NCI-H2081 (cell line): ENCODE measurements around the gene FLT4.
"Not testable (repeated sequence)": the region's sequence is repeated elsewhere in the genome, so short reads cannot be mapped to it uniquely, and the experiment has no call there.

ENCODE experiments used
- DNase-seq, 2 experiments: peaks; one replicate each; lab custom pipeline; 2025; lab: John Stamatoyannopoulos, UW

FLT4 gene

DNA sequence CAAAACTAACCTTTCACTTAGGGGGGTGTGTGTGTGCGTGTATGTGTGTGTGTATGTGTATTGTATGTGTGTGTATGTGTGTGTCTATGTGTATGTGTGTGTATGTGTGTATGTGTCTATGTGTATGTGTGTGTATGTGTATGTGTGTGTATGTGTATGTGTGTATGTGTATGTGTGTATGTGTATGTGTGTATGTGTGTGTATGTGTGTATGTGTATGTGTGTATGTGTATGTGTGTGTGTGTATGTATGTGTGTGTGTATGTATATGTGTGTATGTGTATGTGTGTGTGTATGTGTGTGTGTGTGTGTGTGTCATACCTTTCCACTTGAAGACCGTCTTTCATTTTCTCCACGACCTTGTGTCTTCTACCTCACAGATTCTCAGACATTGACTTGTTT lies 20.8 kb upstream of the FLT4 start:
- no peak for DNase-seq

DNA sequence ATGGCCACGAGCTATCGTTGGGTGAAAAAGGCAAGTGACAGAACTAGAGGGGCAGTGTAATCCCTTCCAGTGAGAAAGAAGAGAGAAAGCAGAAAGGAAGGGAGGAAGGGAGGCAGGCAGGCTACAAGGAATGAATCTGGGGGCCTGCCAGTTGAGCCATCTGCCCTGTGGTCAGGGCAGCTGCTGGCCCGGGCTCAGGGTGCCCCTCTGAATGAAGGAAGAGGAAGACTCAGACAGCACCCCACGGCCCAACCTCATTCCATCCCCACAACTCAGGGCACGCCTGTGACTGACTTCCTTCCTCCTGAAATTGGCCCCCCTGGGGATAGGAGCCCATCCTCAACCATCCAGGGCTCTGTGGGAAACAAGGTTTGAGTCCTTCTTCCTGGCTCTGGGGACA lies 20.3 kb upstream of the FLT4 start:
- no peak for DNase-seq

DNA sequence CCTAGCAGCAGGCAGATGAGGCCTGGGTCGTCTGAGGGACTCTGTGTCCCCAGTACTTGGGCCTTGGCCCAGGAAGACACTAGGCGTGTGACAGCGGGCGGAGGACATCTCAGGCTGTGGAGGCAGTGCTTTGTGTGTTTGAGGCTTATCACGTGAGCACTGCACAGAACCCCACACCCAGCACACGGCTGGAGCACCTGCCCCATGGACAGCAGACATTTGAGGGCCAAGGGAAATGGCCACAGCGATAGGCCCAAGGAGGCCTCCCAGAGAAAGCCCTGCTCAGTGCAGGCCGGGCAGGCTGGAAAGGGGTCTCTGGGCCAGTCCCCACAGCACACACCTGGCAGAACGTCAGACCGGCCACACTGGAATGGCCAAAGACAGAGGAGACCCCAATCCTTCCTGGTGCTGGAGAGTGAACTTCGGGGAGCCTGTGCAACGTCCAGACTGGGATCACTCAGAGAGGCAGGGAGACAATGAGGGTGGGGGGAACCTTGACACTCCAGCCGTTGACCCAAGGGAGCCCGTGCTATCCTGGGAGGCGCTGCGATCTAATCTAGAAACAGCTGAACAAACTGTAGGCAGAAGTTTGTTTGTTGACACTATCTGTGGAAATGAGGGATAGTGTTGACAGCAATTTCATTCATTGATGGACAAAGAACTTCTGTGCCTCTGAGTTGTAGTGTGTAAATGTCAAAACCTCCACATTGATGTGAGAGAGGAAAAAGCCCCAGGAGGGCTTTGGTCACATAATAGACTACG lies 19.6 kb upstream of the FLT4 start:
- no peak for DNase-seq

- DNase-seq, result no peak
These were observed 17.4 kb upstream of the FLT4 start for GRCh38 chr5:180666812-180667211.

DNA sequence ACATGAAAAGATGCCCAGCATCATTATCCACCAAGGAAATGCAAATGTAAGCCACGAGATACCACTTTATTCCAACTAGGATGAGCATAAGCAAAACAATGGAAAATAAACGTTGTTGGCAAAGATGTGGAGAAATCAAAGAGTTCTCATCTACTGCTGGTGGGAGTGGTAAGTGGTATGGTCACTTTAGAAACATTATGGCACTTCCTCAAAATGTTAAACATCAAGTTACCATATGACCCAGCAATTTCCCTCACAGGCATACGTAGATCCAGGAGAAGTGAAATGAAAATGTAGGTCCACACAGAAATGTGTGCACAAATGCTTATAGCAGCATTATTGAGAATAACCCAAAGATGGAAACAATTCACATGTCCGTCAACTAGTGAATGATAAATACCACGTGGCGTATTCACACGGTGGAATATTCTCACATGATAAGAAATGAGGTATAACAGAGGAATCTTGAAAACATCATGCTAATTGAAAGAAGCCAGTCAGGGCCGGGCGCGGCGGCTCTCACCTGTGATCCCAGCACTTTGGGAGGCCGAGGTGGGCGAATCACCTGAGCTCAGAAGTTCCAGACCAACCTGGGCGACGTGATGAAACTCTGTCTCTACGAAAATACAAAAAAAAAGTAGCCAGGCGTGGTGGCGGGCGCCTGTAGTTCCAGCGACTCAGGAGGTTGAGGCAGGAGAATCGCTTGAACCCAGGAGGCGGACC lies 16.4 kb upstream of the FLT4 start:
- no peak for DNase-seq

GRCh38 chr5:180658774-180659564 lies 9.6 kb upstream of the FLT4 start:
- no peak for DNase-seq

- DNase-seq, result not testable (repeated sequence)
These were observed 5.8 kb upstream of the FLT4 start for GRCh38 chr5:180655243-180655642.

DNA sequence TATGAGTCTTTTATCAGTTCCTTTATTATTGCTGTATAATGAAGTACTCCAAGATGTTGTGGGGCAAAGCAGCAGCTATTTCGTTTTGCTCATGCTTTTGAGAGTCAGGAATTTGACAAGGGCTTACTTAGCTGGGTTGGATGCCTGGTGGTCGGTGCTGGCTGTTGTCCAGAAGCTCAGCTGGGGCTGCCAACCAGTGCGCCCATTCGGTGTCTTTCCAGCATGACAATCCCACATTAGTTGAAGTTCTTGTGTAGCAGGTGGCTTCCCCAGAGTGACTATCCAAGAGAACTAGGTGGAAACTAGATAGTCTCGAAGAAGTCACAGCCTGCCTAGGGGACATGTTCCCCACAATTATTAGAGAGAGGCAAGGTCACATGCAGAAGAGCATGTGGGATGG lies 3.4 kb upstream of the FLT4 start:
- DNase-seq, result no peak

GRCh38 chr5:180652346-180652745 lies 2.9 kb upstream of the FLT4 start:
- no peak for DNase-seq

DNA sequence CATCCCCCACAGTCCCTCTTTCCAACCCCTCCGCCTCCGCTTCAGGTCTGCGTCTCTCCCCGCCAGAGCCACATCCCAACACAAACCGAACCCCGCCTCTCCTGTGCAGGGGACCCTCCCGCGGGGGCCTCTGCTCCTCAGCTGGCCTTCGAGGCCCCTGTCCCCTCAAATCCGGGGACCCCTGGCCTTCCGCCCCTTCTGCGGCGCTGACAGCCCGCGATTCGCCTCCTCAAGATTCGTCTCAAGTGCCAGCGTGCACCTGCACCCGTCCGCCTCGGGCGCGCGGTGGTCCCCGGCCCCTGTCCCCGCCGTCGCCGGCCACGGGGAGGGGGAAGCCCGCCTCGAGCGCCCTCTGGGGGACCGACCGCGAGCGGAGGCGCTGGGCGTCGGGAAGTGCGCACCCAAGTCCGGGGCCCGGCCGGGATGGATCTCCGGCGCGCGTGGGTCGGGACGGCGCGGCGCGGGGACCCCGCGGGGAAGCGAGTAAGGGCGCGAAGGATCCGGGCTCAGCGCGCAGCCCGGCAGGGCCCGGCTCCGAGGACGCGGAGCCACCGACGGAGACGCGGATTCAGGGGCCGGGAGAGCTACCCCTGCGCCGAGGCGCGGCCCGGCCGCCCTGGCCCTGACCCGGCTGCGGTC lies 623 bp downstream of the FLT4 start:
- no peak for DNase-seq

DNA sequence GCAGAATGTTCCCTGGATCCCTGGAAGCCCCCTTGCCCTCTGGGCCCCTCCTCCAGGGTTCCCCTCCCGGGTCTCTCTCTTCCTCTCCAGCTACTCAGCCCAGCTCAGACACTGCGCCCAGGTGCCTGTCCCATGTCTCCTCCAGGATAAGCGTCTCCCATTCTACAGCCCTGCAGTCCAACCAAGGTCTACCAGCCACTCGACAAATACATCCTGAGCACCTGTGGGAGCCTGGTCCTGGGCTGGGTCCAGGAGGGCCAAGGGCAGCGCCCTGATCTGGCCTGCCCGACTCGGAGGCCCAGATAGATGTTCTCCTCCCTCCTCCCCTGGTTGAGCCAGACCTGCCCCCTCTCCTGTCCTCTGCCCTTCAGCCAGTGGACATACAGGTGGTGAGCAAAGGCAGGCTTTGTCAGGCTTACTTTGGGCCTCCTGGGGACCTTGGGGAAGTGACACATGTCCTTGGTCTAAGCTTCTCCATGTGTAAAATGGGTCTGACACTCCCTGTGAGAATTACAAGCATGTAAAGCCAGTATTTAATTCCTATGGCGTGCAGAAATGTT lies 1.4 kb downstream of the FLT4 start:
- DNase-seq, result no peak

- DNase-seq, result no peak
These were observed 1.9 kb downstream of the FLT4 start for GRCh38 chr5:180647465-180647864.

- no peak for DNase-seq
These were observed 2.5 kb downstream of the FLT4 start for GRCh38 chr5:180646963-180647305.

DNA sequence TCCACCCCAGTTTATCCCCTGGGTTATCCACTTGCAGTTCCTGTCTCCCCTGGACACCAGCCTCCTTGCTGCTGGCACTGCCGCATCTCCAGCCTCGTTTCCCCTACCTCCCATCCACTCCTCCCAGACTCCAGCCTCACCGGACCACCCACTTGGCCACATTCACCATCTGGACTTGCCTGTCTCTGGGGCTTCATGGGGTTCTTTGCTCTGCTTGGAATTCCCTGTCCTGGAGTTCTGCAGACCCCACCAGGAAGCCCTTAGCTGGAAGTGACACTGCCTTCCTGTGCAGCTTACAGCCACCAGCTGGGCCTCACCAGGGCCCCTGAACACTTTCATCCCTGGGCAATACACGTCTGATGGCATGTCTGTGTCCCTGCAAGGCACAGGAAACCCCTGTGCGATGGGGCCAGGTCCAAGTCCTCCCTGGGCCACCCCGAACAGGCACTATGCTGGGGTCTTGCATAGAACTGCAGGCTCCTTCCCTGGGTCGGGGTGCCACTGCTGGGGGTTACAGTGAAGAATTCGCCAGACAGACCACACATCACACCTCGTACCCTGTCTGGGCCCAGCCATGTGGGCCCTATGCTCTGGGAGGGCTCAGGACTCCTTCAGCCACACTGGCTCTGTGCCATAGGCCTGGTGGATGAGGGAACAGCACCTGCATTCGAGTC lies 3.0 kb downstream of the FLT4 start:
- DNase-seq, result no peak

DNA sequence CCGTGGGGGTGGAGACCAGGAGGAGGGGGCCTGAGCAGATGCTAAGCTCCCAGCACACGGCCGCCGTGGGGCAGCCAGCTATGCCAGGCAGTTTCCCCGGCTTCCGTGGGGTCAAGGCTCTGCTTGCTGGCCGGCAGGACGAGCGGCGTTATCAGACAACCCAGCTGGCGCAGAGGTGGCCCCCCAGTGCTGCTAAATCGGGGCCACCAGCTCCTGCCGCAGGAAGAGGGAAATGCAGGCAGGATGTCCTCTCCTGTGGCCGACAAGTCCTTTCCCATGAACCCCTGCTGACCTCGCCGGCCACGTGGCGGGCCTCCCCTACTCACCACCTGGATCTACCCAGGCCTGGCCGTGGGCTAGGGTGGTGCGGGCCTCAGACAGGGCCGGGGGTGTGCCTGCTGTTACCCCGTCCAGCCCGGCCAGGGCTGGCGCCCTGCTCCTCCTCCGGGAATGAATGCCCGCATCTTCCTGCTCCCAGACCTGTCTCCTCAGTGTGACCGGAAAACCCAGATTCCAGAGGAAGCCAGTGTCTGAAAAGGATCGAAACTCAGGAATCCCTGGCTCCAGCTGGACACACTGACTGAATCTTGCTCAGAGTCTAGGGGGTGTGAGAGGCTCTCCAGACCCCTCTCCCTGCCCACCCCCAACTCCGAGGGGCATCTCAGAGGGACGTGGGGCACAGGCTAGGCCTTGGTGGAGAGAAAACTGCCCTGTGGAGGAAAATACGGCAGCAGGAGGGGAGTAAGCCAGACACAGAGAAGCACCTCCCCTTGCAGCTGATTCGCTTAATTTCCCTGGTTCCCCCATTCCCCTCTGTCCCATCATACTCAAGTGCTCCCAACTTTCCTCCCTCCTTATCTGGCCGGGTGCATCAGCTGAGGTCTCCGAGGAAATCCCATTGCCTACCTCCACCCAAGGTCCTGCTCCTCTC lies 3.9 kb downstream of the FLT4 start:
- no peak for DNase-seq

- DNase-seq, result no peak
These were observed 4.6 kb downstream of the FLT4 start for GRCh38 chr5:180644825-180645273.

DNA sequence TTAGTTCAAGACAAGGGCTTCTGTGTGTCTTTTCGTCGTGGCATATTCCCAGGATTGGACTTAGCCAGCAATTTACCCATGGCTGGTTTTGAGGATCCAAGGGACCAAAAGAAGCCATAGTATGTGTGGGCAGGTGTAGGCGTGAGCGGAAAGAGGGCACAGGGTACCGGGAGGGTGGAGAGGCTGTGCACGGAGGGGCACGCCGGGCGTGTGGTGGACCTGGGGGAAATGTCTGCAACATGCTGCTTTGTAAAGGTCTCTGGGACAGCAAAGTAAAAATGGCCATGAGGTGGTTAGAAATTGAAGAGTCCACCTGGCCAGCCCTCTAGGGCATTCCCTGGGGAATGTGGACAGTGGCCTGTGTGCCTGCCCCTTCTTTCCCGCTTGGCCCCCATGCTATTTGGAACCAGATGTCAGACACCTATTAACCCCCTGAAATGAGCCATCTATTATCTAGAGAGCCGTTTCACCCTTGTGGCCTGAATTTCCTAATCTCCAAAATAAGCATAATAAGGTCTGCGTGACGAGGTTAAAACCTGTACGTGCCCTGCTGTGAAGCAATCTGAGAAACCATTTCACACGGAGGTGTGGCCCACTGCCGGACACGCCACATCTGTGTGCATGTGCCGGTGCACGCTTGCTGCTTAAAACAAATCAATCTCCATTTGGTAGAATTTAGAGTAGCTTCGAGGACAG lies 5.1 kb downstream of the FLT4 start:
- no peak for DNase-seq

- no peak for DNase-seq
These were observed 6.1 kb downstream of the FLT4 start for GRCh38 chr5:180643191-180643851.

DNA sequence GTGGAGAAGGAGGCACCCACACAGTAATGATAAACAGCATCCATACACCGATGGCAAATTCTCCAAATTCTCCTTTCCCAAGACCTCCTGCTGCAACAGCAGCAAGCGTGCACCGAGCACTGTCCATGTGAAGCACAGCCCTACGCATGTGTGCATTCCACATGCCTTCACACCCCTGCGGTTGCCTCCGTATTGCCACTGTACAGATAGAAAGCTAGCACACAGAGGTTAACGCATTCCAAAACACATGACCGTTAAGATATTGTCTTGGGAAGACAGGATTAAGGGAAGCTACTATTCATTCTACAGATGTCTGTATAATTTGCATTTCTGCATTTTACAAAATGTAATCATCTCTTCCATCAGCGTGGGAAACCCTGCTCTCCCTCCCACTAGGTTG lies 6.6 kb downstream of the FLT4 start:
- no peak for DNase-seq
